H9 (cell line): ENCODE measurements around the gene CBX3. TPM values are rescaled to one million over a fixed set of nuclear protein-coding genes. Genes with fewer than 3 reads are reported as not detected.

Source experiments
- DNase-seq: peaks from one replicate; pipeline ENCODE4 v3.0.0-alpha.2; 2017
- H2AFZ ChIP-seq: one replicate; pipeline ENCODE4 v1.6.1; 2013; ENCODE audit warnings: mild to moderate bottlenecking, low read length, control low read depth, moderate library complexity
- H2AK5ac ChIP-seq: 2 replicates; pipeline ENCODE4 v1.6.1; 2013; ENCODE audit warnings: low read length, control low read depth, mixed read lengths; ENCODE audit not compliant: insufficient read length
- H2BK120ac ChIP-seq: one replicate; pipeline ENCODE4 v1.6.1; 2013; ENCODE audit warnings: low read depth, mild to moderate bottlenecking, low read length, control low read depth, inconsistent platforms; ENCODE audit not compliant: poor library complexity, severe bottlenecking
- H2BK12ac ChIP-seq: 2 replicates; pipeline ENCODE4 v1.6.1; 2013; ENCODE audit warnings: low read length, control low read depth, mixed read lengths, low read depth; ENCODE audit not compliant: insufficient read length
- H2BK15ac ChIP-seq: 2 replicates; pipeline ENCODE4 v1.6.1; 2013; ENCODE audit warnings: low read depth, low read length, control low read depth
- H2BK20ac ChIP-seq: one replicate; pipeline ENCODE4 v1.6.1; 2013; ENCODE audit warnings: low read depth, mild to moderate bottlenecking, low read length, control low read depth, inconsistent platforms; ENCODE audit not compliant: poor library complexity, severe bottlenecking
- H2BK5ac ChIP-seq: 2 replicates; pipeline ENCODE4 v1.6.1; 2013; ENCODE audit warnings: low read length, control low read depth, mixed read lengths; ENCODE audit not compliant: insufficient read length
- H3K14ac ChIP-seq: 2 replicates; pipeline ENCODE4 v1.6.1; 2013; ENCODE audit warnings: low read length, control low read depth; ENCODE audit not compliant: insufficient read depth
- H3K18ac ChIP-seq: 2 replicates; pipeline ENCODE4 v1.6.1; 2013; ENCODE audit warnings: low read depth, mild to moderate bottlenecking, mixed read lengths, low read length, control low read depth; ENCODE audit not compliant: insufficient read length
- H3K23ac ChIP-seq: 2 replicates; pipeline ENCODE4 v1.6.1; 2013; ENCODE audit warnings: low read length, control low read depth, mixed read lengths, low read depth; ENCODE audit not compliant: insufficient read length
- H3K23me2 ChIP-seq: 2 replicates; pipeline ENCODE4 v1.6.1; 2013; ENCODE audit warnings: low read depth, mild to moderate bottlenecking, mixed read lengths, low read length, control low read depth; ENCODE audit not compliant: insufficient read length, poor library complexity, severe bottlenecking
- H3K27ac ChIP-seq: 2 replicates; pipeline ENCODE4 v1.5.1; 2013; ENCODE audit warnings: low read length, control low read depth, mixed read lengths, low read depth; ENCODE audit not compliant: insufficient read length
- H3K27me3 ChIP-seq: 2 replicates; pipeline ENCODE4 v1.6.1; 2013; ENCODE audit warnings: low read length, control low read depth, inconsistent platforms; ENCODE audit not compliant: insufficient read depth
- H3K4ac ChIP-seq: 2 replicates; pipeline ENCODE4 v1.6.1; 2013; ENCODE audit warnings: low read depth, mild to moderate bottlenecking, control low read depth, inconsistent platforms, low read length, moderate library complexity
- H3K4me1 ChIP-seq: 2 replicates; pipeline ENCODE4 v1.6.1; 2013; ENCODE audit warnings: low read length, control low read depth, inconsistent platforms; ENCODE audit not compliant: insufficient read depth
- H3K4me2 ChIP-seq: 2 replicates; pipeline ENCODE4 v1.6.1; 2013; ENCODE audit warnings: low read length, control low read depth, mixed read lengths; ENCODE audit not compliant: insufficient read length, insufficient read depth
- H3K56ac ChIP-seq: 2 replicates; pipeline ENCODE4 v1.6.1; 2013; ENCODE audit warnings: low read depth, mild to moderate bottlenecking, mixed read lengths, low read length, control low read depth; ENCODE audit not compliant: insufficient read length
- H3K79me1 ChIP-seq: 2 replicates; pipeline ENCODE4 v1.6.1; 2013; ENCODE audit warnings: low read depth, mild to moderate bottlenecking, moderate library complexity, low read length, control low read depth, inconsistent platforms; ENCODE audit not compliant: insufficient read depth, poor library complexity, severe bottlenecking
- H3K79me2 ChIP-seq: 2 replicates; pipeline ENCODE4 v1.6.1; 2013; ENCODE audit warnings: low read length, control low read depth, inconsistent platforms; ENCODE audit not compliant: insufficient read depth
- H3K9ac ChIP-seq: 2 replicates; pipeline ENCODE4 v1.6.1; 2013; ENCODE audit warnings: low read length, control low read depth, mixed read lengths; ENCODE audit not compliant: insufficient read length; ENCODE audit errors: extremely low read depth
- H3K9me3 ChIP-seq: one replicate; pipeline ENCODE4 v1.6.1; 2013; ENCODE audit warnings: low read depth, low read length, inconsistent platforms; ENCODE audit not compliant: control insufficient read depth
- H3T11ph ChIP-seq: one replicate; pipeline ENCODE4 v1.6.1; 2013; ENCODE audit warnings: mild to moderate bottlenecking, low read length, control low read depth, inconsistent platforms
- H4K20me1 ChIP-seq: one replicate; pipeline ENCODE4 v1.6.1; 2013; ENCODE audit not compliant: control insufficient read depth, insufficient read length, insufficient read depth
- H4K5ac ChIP-seq: 2 replicates; pipeline ENCODE4 v1.6.1; 2013; ENCODE audit warnings: low read depth, mild to moderate bottlenecking, mixed read lengths, low read length, control low read depth; ENCODE audit not compliant: insufficient read length
- H4K8ac ChIP-seq: replicated peaks from 2 replicates; pipeline ENCODE4 v1.6.1; 2013; ENCODE audit warnings: low read length, control low read depth, mixed read lengths, low read depth; ENCODE audit not compliant: insufficient read length
- H4K91ac ChIP-seq: 2 replicates; pipeline ENCODE4 v1.6.1; 2013; ENCODE audit warnings: low read depth, mild to moderate bottlenecking, moderate library complexity, mixed read lengths, low read length, control low read depth; ENCODE audit not compliant: insufficient read length
- H3K27ac Mint-ChIP-seq, 3 experiments: 2 replicates in 2 of 3; 3 replicates in 1 of 3; pipeline ENCODE4 v1.8.0; 2020 to 2021; ENCODE audit warnings: mixed read lengths in 3 of 3, mild to moderate bottlenecking in 1 of 3, moderate library complexity in 1 of 3
- H3K27me3 Mint-ChIP-seq: 2 replicates; pipeline ENCODE4 v1.8.0; 2021; ENCODE audit warnings: low read depth, mild to moderate bottlenecking, moderate library complexity, mixed read lengths
- H3K36me3 Mint-ChIP-seq, 3 experiments: 2 replicates in 2 of 3; 3 replicates in 1 of 3; pipeline ENCODE4 v1.8.0; 2020 to 2021; ENCODE audit warnings: low read depth in 3 of 3, mixed read lengths in 3 of 3; ENCODE audit not compliant: insufficient read depth in 1 of 3
- H3K4me1 Mint-ChIP-seq, 2 experiments: 2 replicates each; pipeline ENCODE4 v1.8.0; 2020; ENCODE audit warnings: mixed read lengths in 2 of 2
- H3K4me3 Mint-ChIP-seq, 2 experiments: 2 replicates in 1 of 2; 3 replicates in 1 of 2; pipeline ENCODE4 v1.8.0; 2020 to 2021; ENCODE audit warnings: mild to moderate bottlenecking in 2 of 2, mixed read lengths in 2 of 2, moderate library complexity in 1 of 2
- H3K9me3 Mint-ChIP-seq, 2 experiments: 2 replicates in 1 of 2; 3 replicates in 1 of 2; pipeline ENCODE4 v1.8.0; 2020; ENCODE audit warnings: mild to moderate bottlenecking in 2 of 2, mixed read lengths in 2 of 2, moderate library complexity in 1 of 2
- CTCF ChIP-seq: fragments of 200-600 bp; sonication (generic); conservative IDR thresholded peaks from 3 replicates; pipeline ENCODE4 v1.8.0; 2021; ENCODE audit warnings: antibody characterized with exemption, mild to moderate bottlenecking
- WGBS: extraction: QIAGEN DNeasy Blood & Tissue Kit; methylation state at CpG from one replicate; pipeline ENCODE4 v1.1.7; 2013; ENCODE audit warnings: missing lambda C conversion rate, low lambda C conversion rate, mixed read lengths; ENCODE audit not compliant: insufficient read length; ENCODE audit errors: extremely low coverage; 5-methylcytosine and 5-hydroxymethylcytosine counted together
- total RNA-seq: library from RNA; stranded (reverse); gene quantifications from 2 replicates; pipeline ENCODE4 v1.2.1, GENCODE V29; 2021

Gene CBX3
- total RNA-seq, 1 experiment from 2014 or later, result 288 TPM

DNA sequence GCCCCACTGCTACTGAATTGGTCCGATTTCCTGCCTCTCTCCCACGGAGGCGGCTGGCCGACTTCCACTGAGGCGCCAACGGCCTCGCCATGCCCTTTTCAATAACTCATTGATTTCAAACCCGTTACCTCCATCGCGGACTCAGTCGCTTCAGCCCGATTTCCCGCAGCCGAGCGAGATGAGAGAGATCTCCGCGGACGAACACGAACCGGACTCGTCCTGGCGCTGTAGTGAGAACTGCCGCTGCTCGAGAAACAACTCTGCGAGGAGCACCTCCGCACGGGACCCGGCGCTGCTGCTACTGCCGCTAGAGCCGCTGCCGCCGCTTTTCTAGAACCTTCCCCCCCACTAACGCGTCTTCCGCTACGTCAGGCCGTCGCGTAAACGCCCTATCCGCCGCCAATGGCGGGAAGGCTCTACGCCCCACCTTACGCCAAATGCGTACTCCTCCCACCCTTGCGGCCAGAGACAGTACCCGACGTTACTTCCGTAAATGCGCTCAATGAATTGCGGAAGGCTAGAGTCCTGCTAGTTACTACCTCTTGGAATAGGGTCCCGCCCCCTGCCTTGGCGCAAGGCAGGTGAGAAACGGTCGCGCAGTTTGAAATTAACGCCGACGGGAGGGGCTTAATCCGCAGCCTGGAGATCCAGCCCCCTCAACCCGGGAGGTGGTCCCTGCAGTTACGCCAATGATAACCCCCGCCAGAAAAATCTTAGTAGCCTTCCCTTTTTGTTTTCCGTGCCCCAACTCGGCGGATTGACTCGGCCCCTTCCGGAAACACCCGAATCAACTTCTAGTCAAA, 900 bp upstream of the CBX3 start, which contains the start of gene HNRNPA2B1:
TSS of gene HNRNPA2B1 (minus strand) at position 303 of the 803 bp plus-strand sequence. CDS start at position 134, 169 bp downstream.
- H3K23me2 ChIP-seq, result peaks cover 6% of the 10 kb centered on the region
- H3K18ac ChIP-seq, result peak within 1 kb of the TSS; percentile 100
- no peaks in the 10 kb centered on the region for H3K9me3 ChIP-seq
- peak; percentile 95 for DNase-seq
- peaks cover 68% of the 10 kb centered on the region for H3K79me2 ChIP-seq
- peak within 1 kb of the TSS; percentile 81 for H3K4me2 ChIP-seq
- H2AFZ ChIP-seq, result no peak within 1 kb of the TSS
- H2BK120ac ChIP-seq, result peak within 1 kb of the TSS; percentile 92
- H4K91ac ChIP-seq, result peak within 1 kb of the TSS; percentile 97
- peak within 1 kb of the TSS; percentile 99 for H2BK5ac ChIP-seq
- no peaks in the 10 kb centered on the region for H4K20me1 ChIP-seq
- H3K9ac ChIP-seq, result peak within 1 kb of the TSS; percentile 99
- peak within 1 kb of the TSS; percentile 99 for H3K56ac ChIP-seq
- no peaks in the 10 kb centered on the region for H3K27me3 ChIP-seq
- Mint-ChIP-seq H3K27ac (peak within 1 kb of the TSS; percentile 100), H3K9me3 (peaks cover 17 to 21% of the 10 kb centered on the region in 2 experiments), H3K27me3 (peaks cover 9% of the 10 kb centered on the region), H3K4me3 (peak within 1 kb of the TSS; percentile 100), H3K4me1 (peaks cover 36 to 45% of the 10 kb centered on the region in 2 experiments), H3K36me3 (peaks cover 69 to 81% (median 76%) of the 10 kb centered on the region in 3 experiments)
- H3K4ac ChIP-seq, result peak within 1 kb of the TSS; percentile 96
- no peak for TF ChIP-seq CTCF
- H2AK5ac ChIP-seq, result peak within 1 kb of the TSS; percentile 44
- no peak within 1 kb of the TSS for H2BK12ac ChIP-seq
- no peak within 1 kb of the TSS for H3T11ph ChIP-seq
- H2BK15ac ChIP-seq, result 0 out of 2 replicates have a peak within 1 kb of the TSS, but pooled peaks have one; percentile 40
- H3K14ac ChIP-seq, result peak within 1 kb of the TSS; percentile 97
- H3K23ac ChIP-seq, result peak within 1 kb of the TSS; percentile 100
- no peak within 1 kb of the TSS for H2BK20ac ChIP-seq
- peak within 1 kb of the TSS; percentile 99 for H4K5ac ChIP-seq
- H4K8ac ChIP-seq, result peak within 1 kb of the TSS; percentile 92
- H3K27ac ChIP-seq, result peak within 1 kb of the TSS; percentile 99
- no peaks in the 10 kb centered on the region for H3K79me1 ChIP-seq
- WGBS, result no CpG with 5 or more reads among the region's 71 CpGs
- peaks cover 2% of the 10 kb centered on the region for H3K4me1 ChIP-seq
